ENCODE results near the gene GRIN3B. TPM values are rescaled to one million over a fixed set of nuclear protein-coding genes. Genes with fewer than 3 reads are reported as not detected.
A peak's percentile ranks its signal among the peaks of the same experiment; 100 is the strongest.

The GRIN3B gene
- total and polyA plus RNA-seq, 10 of the 15 experiments (the other 5 are each of a cell fraction or from before 2014, with no cell fraction given): 0.15 TPM; not detected in 9

DNA sequence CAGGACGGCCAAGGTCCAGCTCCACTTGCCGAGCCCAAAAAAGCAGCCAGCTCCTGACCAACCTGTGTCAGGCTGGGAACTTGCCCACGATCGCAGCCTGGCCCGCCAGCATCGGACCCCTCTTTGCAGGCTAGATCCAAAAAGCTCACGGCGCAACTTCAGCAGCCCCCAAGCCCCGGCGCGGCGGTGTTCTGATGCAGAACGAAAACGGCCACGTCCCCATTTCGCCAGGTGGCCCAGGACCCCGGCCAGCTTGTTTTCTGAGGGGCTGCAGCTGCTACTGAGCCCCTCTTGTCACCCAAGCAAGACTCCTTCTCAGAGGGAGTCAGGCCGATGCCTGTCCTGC, 19.4 kb downstream of the GRIN3B start:
- 3% methylated on average over 18 of the region's 18 CpGs for WGBS (ENCODE audit: insufficient coverage, insufficient replicate concordance, low lambda C conversion rate, missing lambda C conversion rate)
- ChIA-PET CTCF (interaction anchor here (0.6 to 1.9 kb wide), 5 partner anchors 35 to 250 kb away, joined by 3 to 6 read pairs (median 4); partner anchors contain the start of genes CIRBP and WDR18), SMC1A (ENCODE audit: uncharacterized antibody, unreplicated experiment) (interaction anchor here (0.5 to 2.0 kb wide), 5 partner anchors 8 to 114 kb away, joined by 3 to 8 read pairs (median 4); partner anchors contain the start of gene WDR18), POLR2A (interaction anchor here (0.8 to 1.7 kb wide), 9 partner anchors 9 to 224 kb away, joined by 3 to 9 read pairs (median 3); partner anchors contain the start of genes ARHGAP45 and WDR18), RAD21 (ENCODE audit: unreplicated experiment) (interaction anchor here (0.7 to 1.4 kb wide), 5 partner anchors 9 to 69 kb away, joined by 3 to 5 read pairs (median 3); partner anchors contain the start of genes ARHGAP45 and WDR18)
- BruUV-seq (replicated peaks): no TSS peak
- Histone ChIP-seq H3K4me1 (ENCODE audit: control insufficient read depth, insufficient read depth, low read length) (peaks cover 32% of the 10 kb centered on the region), H2AFZ (ENCODE audit: control insufficient read depth, low read depth, low read length) (no peak overlapping the region), H3K36me3 (ENCODE audit: control insufficient read depth in 2 of 2, insufficient read depth in 2 of 2, low read length in 1 of 2) (peaks cover 0 to 4% of the 10 kb centered on the region in 2 experiments; a peak in 2 of 4 replicates), H3K4me3 (peak overlapping the region; percentile 83), H3K4me2 (ENCODE audit: control insufficient read depth, insufficient read depth) (peak overlapping the region; percentile 48), H3K79me2 (ENCODE audit: control insufficient read depth, insufficient read depth, low read length) (peaks cover 65% of the 10 kb centered on the region), H3K9ac (ENCODE audit: control insufficient read depth, insufficient read depth, low read length) (peak overlapping the region; percentile 94), H3K27ac (ENCODE audit: control insufficient read depth, insufficient read depth) (peak overlapping the region; percentile 99), H3K9me3 (replicated peaks; ENCODE audit: control insufficient read depth, insufficient read depth, low read length) (no peaks in the 10 kb centered on the region), H3K27me3 (replicated peaks in 1 of 2; ENCODE audit: control insufficient read depth in 2 of 2, insufficient read depth in 2 of 2, low read length in 1 of 2) (no peaks in the 10 kb centered on the region), H4K20me1 (ENCODE audit: control insufficient read depth, insufficient read depth) (peaks cover 6% of the 10 kb centered on the region; the same call in 1 of the 2 replicates)
- no peak for FAIRE-seq
- in situ Hi-C loops (cut with MboI) (no loop called here), intact Hi-C loops (cut with micrococcal nuclease; ENCODE audit: unreplicated experiment) (no loop called here)
- no peak for DNase-seq (ENCODE audit: low read depth, low spot score)
- no peak for TF ChIP-seq SP1 (IDR thresholded peaks at IDR 0.05; ENCODE audit: low read depth, low read length)
- TF ChIP-seq LARP7 (IDR thresholded peaks at IDR 0.05): 0 out of 2 replicates have a peak, but pooled peaks have one; percentile 20
- no peak for ATAC-seq

DNA sequence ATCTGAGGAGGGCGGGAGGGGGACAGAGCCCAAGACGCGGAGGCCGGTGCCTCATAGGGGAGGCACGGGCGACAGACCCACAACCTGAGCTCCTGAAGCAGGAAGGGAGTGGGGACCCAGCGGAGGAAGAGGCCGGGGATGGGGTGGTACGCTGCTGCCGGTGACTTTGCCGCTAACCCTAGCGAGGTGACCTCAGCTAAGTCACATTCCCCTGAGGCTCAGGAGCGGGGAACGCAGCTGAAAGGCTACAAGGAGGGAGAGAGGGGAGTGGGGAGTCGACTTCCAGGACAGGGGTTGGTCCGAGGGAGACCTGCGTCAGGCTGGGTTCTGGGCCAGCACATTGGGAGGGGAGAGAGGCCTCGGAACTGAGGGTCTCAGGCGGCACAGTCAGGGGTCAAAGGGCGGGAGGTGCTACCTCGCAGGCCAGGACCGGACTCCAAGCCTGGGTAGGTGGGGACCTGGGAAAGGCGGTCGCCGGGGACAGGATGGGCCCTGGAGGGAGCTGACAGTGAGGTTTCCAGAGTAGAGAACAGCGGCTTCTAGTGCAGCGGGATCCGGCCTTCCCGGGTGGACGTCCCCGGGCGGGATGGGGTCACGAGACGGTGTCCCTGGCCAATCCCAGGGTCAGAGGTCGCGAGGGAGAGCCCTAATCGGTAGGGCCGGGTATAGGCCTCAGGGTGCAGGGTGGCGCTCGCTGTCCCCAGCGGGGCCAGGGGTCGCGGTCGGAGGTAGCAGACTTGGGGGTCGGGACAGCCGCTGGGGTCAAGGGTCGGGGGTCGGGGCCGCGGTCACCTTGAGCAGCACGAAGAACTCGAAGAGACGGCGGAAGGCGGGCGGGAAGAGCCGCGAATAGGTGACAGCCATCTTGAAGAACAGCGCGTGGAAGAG, 20.0 kb downstream of the GRIN3B start:
- peak overlapping the region; percentile 83 for H3K4me3 ChIP-seq
- ATAC-seq (peak; percentile 2; the same call in 2 of the 3 replicates), DNase-seq (ENCODE audit: low read depth, low spot score) (no peak), FAIRE-seq (no peak)
- BruUV-seq (replicated peaks): no TSS peak
- peaks cover 6% of the 10 kb centered on the region; the same call in 1 of the 2 replicates for H4K20me1 ChIP-seq (ENCODE audit: control insufficient read depth, insufficient read depth)
- peak overlapping the region; percentile 99 for H3K27ac ChIP-seq (ENCODE audit: control insufficient read depth, insufficient read depth)
- no peaks in the 10 kb centered on the region for H3K27me3 ChIP-seq (replicated peaks in 1 of 2; ENCODE audit: control insufficient read depth in 2 of 2, insufficient read depth in 2 of 2, low read length in 1 of 2)
- intact Hi-C loops (cut with micrococcal nuclease; ENCODE audit: unreplicated experiment) (loop anchor here (2.0 kb wide), 1 partner anchor 83 kb away; the partner anchor contains the start of gene GPX4), in situ Hi-C loops (cut with MboI) (no loop called here)
- ChIA-PET CTCF (interaction anchor here (0.6 to 1.9 kb wide), 4 partner anchors 36 to 249 kb away, joined by 3 to 6 read pairs (median 5); partner anchors contain the start of genes CIRBP and WDR18), SMC1A (ENCODE audit: uncharacterized antibody, unreplicated experiment) (interaction anchor here (0.5 to 2.0 kb wide), 5 partner anchors 7 to 113 kb away, joined by 3 to 8 read pairs (median 4); partner anchors contain the start of gene WDR18), RAD21 (ENCODE audit: unreplicated experiment) (interaction anchor here (0.6 to 1.4 kb wide), 5 partner anchors 8 to 69 kb away, joined by 3 to 4 read pairs (median 3); partner anchors contain the start of gene WDR18), POLR2A (interaction anchor here (0.7 to 1.7 kb wide), 10 partner anchors 8 to 223 kb away, joined by 3 to 9 read pairs (median 3); partner anchors contain the start of genes ARHGAP45 and WDR18)
- no peaks in the 10 kb centered on the region; a peak in 1 of 4 replicates for H3K36me3 ChIP-seq (ENCODE audit: control insufficient read depth in 2 of 2, insufficient read depth in 2 of 2, low read length in 1 of 2)
- H3K9ac ChIP-seq (ENCODE audit: control insufficient read depth, insufficient read depth, low read length): peak overlapping the region; percentile 94
- peaks cover 58% of the 10 kb centered on the region for H3K79me2 ChIP-seq (ENCODE audit: control insufficient read depth, insufficient read depth, low read length)
- no peak overlapping the region for H2AFZ ChIP-seq (ENCODE audit: control insufficient read depth, low read depth, low read length)
- H3K9me3 ChIP-seq (replicated peaks; ENCODE audit: control insufficient read depth, insufficient read depth, low read length): no peaks in the 10 kb centered on the region
- H3K4me2 ChIP-seq (ENCODE audit: control insufficient read depth, insufficient read depth): peak overlapping the region; percentile 48
- WGBS (ENCODE audit: insufficient coverage, insufficient replicate concordance, low lambda C conversion rate, missing lambda C conversion rate): 1% methylated on average over 59 of the region's 60 CpGs
- H3K4me1 ChIP-seq (ENCODE audit: control insufficient read depth, insufficient read depth, low read length): peaks cover 32% of the 10 kb centered on the region
- TF ChIP-seq, protein P1, sequence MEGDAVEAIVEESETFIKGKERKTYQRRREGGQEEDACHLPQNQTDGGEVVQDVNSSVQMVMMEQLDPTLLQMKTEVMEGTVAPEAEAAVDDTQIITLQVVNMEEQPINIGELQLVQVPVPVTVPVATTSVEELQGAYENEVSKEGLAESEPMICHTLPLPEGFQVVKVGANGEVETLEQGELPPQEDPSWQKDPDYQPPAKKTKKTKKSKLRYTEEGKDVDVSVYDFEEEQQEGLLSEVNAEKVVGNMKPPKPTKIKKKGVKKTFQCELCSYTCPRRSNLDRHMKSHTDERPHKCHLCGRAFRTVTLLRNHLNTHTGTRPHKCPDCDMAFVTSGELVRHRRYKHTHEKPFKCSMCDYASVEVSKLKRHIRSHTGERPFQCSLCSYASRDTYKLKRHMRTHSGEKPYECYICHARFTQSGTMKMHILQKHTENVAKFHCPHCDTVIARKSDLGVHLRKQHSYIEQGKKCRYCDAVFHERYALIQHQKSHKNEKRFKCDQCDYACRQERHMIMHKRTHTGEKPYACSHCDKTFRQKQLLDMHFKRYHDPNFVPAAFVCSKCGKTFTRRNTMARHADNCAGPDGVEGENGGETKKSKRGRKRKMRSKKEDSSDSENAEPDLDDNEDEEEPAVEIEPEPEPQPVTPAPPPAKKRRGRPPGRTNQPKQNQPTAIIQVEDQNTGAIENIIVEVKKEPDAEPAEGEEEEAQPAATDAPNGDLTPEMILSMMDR (IDR thresholded peaks at IDR 0.05 in 2 of 3, conservative IDR thresholded peaks at IDR 0.05 in 1 of 3; ENCODE audit: control insufficient read depth in 2 of 3, extremely low read depth in 1 of 3, insufficient read depth in 1 of 3, low read depth in 3 of 3, low read length in 3 of 3): no peak
- TF ChIP-seq NR2F1 (conservative IDR thresholded peaks at IDR 0.05) (peak; percentile 84), BHLHE40 (IDR thresholded peaks at IDR 0.05; ENCODE audit: borderline replicate concordance in 1 of 2, low read depth in 2 of 2, low read length in 1 of 2) (peak in 1 of 2 experiments; percentile 16; a peak in 1 of 4 replicates), PAX5 (IDR thresholded peaks at IDR 0.05; ENCODE audit: borderline replicate concordance, low read depth, low read length) (no peak), HDGF (IDR thresholded peaks at IDR 0.05) (0 out of 2 replicates have a peak, but pooled peaks have one; percentile 26), NR2C1 (IDR thresholded peaks at IDR 0.05) (peak; percentile 80), NFXL1 (IDR thresholded peaks at IDR 0.05; ENCODE audit: borderline replicate concordance) (no peak)
- TF ChIP-seq, protein P2, sequence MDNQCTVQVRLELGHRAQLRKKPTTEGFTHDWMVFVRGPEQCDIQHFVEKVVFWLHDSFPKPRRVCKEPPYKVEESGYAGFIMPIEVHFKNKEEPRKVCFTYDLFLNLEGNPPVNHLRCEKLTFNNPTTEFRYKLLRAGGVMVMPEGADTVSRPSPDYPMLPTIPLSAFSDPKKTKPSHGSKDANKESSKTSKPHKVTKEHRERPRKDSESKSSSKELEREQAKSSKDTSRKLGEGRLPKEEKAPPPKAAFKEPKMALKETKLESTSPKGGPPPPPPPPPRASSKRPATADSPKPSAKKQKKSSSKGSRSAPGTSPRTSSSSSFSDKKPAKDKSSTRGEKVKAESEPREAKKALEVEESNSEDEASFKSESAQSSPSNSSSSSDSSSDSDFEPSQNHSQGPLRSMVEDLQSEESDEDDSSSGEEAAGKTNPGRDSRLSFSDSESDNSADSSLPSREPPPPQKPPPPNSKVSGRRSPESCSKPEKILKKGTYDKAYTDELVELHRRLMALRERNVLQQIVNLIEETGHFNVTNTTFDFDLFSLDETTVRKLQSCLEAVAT (IDR thresholded peaks at IDR 0.05): no peak

Measured in GM12878 (cell line).